ENCODE results near the gene GPD2. TPM values are rescaled to one million over a fixed set of nuclear protein-coding genes. Genes with fewer than 3 reads are reported as not detected.

Gene GPD2
- total and polyA plus RNA-seq, 10 of the 15 experiments (the other 5 are each of a cell fraction or from before 2014, with no cell fraction given), result 10.0 to 73.5 (median 43.4) TPM

DNA sequence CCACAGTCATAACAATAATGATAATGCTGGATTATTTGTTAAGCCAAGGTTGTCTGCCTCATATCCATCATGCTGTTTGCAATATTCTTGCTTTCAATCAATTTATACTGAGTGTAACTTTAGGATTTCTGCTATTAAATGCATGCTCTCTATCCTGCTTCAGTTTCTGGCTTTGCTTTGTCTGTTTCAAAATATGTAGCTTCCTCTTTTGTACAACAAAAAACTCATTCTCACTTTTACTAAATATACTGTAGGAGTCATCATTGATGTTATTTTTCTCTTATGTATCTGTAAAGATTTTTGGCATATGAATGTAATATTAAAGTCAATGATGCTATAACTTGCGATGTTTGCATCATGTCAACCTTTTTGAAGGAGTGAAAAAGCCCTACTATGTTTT lies 149.3 kb downstream of the GPD2 start:
- no peak overlapping the region for H3K4me2 ChIP-seq (ENCODE audit: control insufficient read depth, insufficient read depth)
- H3K27me3 ChIP-seq (replicated peaks in 1 of 2; ENCODE audit: control insufficient read depth in 2 of 2, insufficient read depth in 2 of 2, low read length in 1 of 2), result no peaks in the 10 kb centered on the region
- FAIRE-seq (peak; percentile 64), ATAC-seq (peak; percentile 38), DNase-seq (ENCODE audit: low read depth, low spot score) (no peak)
- WGBS (ENCODE audit: insufficient coverage, insufficient replicate concordance, low lambda C conversion rate, missing lambda C conversion rate), result 100% methylated on average over 1 of the region's 1 CpG
- in situ Hi-C loops (cut with MboI) (loop anchor here (25.0 kb wide), 2 partner anchors 248 to 1198 kb away; partner anchors contain the start of gene NR4A2), intact Hi-C loops (cut with micrococcal nuclease; ENCODE audit: unreplicated experiment) (loop anchor here (5.0 kb wide), 3 partner anchors 473 to 1208 kb away; no protein-coding TSS in a partner anchor)
- no peak overlapping the region for H3K27ac ChIP-seq (ENCODE audit: control insufficient read depth, insufficient read depth)
- H3K4me3 ChIP-seq, result no peak overlapping the region
- BruUV-seq (replicated peaks), result no TSS peak
- POLR2A ChIA-PET, result interaction anchor here (1.0 to 1.8 kb wide), 2 partner anchors 244 to 250 kb away, joined by 3 to 8 read pairs; no protein-coding TSS in a partner anchor
- no peaks in the 10 kb centered on the region for H3K36me3 ChIP-seq (ENCODE audit: control insufficient read depth in 2 of 2, insufficient read depth in 2 of 2, low read length in 1 of 2)
- CTCF ChIA-PET, result interaction anchor here (1.4 to 11.3 kb wide), 5 partner anchors 14 to 608 kb away, joined by 3 to 154 read pairs (median 4); no protein-coding TSS in a partner anchor
- no peaks in the 10 kb centered on the region for H3K79me2 ChIP-seq (ENCODE audit: control insufficient read depth, insufficient read depth, low read length)
- H3K4me1 ChIP-seq (ENCODE audit: control insufficient read depth, insufficient read depth, low read length), result no peaks in the 10 kb centered on the region; the same call in none of the 2 replicates
- no peaks in the 10 kb centered on the region for H4K20me1 ChIP-seq (ENCODE audit: control insufficient read depth, insufficient read depth)
- no peak overlapping the region for H3K9ac ChIP-seq (ENCODE audit: control insufficient read depth, insufficient read depth, low read length)
- SMC1A ChIA-PET (ENCODE audit: uncharacterized antibody, unreplicated experiment), result interaction anchor here (0.6 to 11.9 kb wide), 22 partner anchors 12 to 608 kb away, joined by 3 to 244 read pairs (median 6); no protein-coding TSS in a partner anchor
- RAD21 ChIA-PET (ENCODE audit: unreplicated experiment), result interaction anchor here (0.7 to 11.4 kb wide), 9 partner anchors 11 to 251 kb away, joined by 3 to 205 read pairs (median 5); partner anchors contain the start of gene NR4A2
- TF ChIP-seq HDAC6 (IDR thresholded peaks at IDR 0.05; ENCODE audit: unreplicated experiment), result no peak
- TF ChIP-seq MTA2 (IDR thresholded peaks at IDR 0.05; ENCODE audit: low read depth), result no peak
- TF ChIP-seq NBN (IDR thresholded peaks at IDR 0.05), result no peak
- TF ChIP-seq TCF7 (IDR thresholded peaks at IDR 0.05; ENCODE audit: borderline replicate concordance), result no peak
- TF ChIP-seq STAT3 (IDR thresholded peaks at IDR 0.05; ENCODE audit: low read depth, low read length), result no peak
- no peak for TF ChIP-seq ZSCAN29 (IDR thresholded peaks at IDR 0.05)
- TF ChIP-seq SMAD5 (IDR thresholded peaks at IDR 0.05; ENCODE audit: low read depth), result no peak
- no peak for TF ChIP-seq HDGF (IDR thresholded peaks at IDR 0.05)
- TF ChIP-seq ZNF207 (IDR thresholded peaks at IDR 0.05; ENCODE audit: borderline replicate concordance), result no peak
- TF ChIP-seq BMI1 (IDR thresholded peaks at IDR 0.05; ENCODE audit: borderline replicate concordance), result no peak
- TF ChIP-seq SRF (IDR thresholded peaks at IDR 0.05; ENCODE audit: low read depth in 2 of 2, low read length in 2 of 2), result no peak
- TF ChIP-seq ZZZ3 (IDR thresholded peaks at IDR 0.05; ENCODE audit: control insufficient read depth, insufficient read length, low read depth), result no peak
- no peak for TF ChIP-seq SMAD1 (IDR thresholded peaks at IDR 0.05; ENCODE audit: low read depth, partially characterized antibody)
- no peak for TF ChIP-seq FOXK2 (IDR thresholded peaks at IDR 0.05)
- no peak for TF ChIP-seq RBBP5 (conservative IDR thresholded peaks at IDR 0.05)
- no peak overlapping the region for H2AFZ ChIP-seq (ENCODE audit: control insufficient read depth, low read depth, low read length)
- H3K9me3 ChIP-seq (replicated peaks; ENCODE audit: control insufficient read depth, insufficient read depth, low read length), result no peaks in the 10 kb centered on the region

All from GM12878 (cell line).